HT-29 (cell line): ENCODE results near the gene SLC38A4. TPM values are rescaled to one million over a fixed set of nuclear protein-coding genes. Genes with fewer than 3 reads are reported as not detected.

ENCODE experiments used
- DNase-seq: peaks from one replicate; pipeline ENCODE4 v3.0.0-alpha.2; 2015; ENCODE audit warnings: low spot score
- total RNA-seq: library from RNA; depleted of rRNA; stranded (reverse); fragments of >200 nt; shearing (Covaris generic); gene quantifications from 2 replicates; pipeline ENCODE4 v1.2.3, GENCODE V29; 2014

The SLC38A4 gene
- total RNA-seq, 1 experiment from 2014 or later, result 3.3 TPM

DNA sequence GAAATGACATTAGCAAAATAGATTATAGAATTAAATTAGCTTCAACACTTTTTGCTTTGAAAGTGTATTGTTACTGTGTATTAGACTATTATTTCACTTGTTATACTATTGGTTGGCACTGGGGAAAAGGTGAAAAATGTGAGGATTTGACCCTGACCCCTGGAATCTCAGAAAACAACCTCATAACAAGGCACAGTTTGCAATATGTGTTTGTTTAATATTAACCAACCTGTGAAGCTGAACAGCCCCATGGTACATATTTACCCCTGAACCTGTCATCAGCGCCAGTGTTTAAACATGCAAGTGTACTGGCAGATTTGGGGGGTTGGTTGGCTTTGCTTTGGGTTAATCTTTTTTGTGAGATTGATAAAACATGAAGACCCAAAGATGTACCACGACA, 11.7 kb downstream of the SLC38A4 start:
- no peak for DNase-seq

DNA sequence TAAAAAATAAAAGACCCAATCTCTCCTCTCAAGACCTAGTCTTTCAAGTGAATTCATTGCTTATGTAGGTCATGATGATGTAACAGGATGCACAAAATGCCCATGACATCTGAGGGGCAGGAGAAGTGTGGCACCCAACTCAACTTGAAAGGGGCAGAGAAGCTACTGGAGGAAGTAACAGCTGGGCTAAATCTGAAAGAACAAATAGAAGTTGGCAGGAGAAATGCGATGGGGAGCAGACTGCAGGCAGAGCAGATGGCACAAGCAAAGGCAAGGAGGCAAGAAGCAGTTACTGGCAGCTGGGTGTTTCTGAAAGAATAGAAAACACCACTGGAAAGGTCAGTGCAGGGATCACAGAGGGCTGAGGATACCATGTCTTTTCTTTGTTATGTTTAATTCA, 14.6 kb downstream of the SLC38A4 start:
- DNase-seq, result no peak

DNA sequence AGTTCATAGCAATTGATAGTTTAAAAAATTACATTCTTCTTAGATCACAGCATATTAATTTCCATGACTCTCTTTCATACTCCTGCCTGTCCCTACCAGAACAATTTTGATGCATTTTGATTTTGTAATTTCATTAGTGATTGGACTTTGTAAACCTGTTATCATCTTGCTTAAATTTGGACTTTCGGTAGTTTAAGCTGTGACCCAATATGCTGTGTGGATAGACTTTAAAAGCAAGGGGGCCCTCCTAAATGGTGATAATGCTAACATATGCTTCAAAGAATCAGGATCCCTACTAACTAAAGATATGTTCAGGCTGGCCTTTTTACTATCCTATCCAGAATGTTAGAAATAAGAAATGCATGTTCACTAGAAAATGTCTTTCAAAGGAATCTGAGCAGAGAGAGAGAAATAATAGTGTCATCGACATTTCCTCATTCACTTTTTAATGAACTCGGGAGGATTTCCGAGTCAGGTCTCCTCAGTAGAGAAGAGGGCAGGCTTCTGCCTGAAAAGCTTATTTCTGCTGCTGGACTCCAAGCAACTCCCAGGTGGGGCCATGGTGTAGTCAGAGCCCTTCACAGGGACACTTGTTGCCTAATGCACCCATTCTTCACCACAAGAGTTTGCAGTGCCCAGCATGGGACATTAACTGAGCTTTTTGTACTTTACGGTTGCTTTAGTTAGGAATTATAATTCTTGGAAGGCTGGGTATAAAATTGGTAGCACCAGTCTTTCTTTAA, 16.7 kb downstream of the SLC38A4 start:
- no peak for DNase-seq

- no peak for DNase-seq
Measured at GRCh38 chr12:46808317-46808716, 17.5 kb downstream of the SLC38A4 start.

GRCh38 chr12:46804054-46804453, 21.7 kb downstream of the SLC38A4 start:
- no peak for DNase-seq

DNA sequence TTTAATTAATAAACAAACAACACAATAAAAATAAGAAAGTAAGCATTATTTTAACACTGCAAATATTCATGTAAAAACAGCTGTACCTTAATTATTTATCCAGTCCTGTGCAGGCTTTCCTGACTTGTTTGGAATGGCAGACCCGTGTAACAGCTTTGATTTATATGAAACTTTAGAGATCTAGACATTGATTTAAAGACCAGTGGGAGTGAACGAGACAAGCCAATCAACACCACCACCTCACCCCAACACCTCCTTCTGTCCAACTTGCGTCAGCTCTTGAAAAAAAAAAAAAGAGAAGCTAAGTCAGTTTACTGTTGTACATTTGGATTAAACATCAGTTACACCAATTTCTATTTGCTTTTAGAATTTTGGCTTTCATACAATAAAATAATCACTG, 22.3 kb downstream of the SLC38A4 start:
- DNase-seq, result no peak

DNA sequence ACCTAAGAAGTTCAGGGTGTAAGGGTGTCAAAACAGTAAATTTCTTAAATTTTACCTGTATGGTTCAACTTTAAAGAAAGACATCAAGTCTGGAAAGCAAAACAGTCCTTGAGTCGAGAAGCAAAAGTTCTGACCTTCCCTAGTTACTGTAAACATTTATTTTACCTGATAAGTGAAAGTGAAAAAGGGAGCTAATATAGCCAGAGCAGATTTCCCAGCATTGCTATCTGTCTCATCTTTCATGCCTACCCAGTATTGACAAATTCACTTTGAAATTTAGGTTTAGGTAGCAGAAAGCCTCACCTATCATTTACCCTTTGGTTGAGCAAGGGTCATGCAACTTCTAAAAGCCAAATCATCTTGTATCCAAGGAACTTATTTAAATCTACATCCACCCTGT, 24.5 kb downstream of the SLC38A4 start:
- DNase-seq, result no peak

GRCh38 chr12:46800160-46800559, 25.6 kb downstream of the SLC38A4 start:
- DNase-seq, result no peak

GRCh38 chr12:46798648-46799047, 27.1 kb downstream of the SLC38A4 start:
- no peak for DNase-seq

DNA sequence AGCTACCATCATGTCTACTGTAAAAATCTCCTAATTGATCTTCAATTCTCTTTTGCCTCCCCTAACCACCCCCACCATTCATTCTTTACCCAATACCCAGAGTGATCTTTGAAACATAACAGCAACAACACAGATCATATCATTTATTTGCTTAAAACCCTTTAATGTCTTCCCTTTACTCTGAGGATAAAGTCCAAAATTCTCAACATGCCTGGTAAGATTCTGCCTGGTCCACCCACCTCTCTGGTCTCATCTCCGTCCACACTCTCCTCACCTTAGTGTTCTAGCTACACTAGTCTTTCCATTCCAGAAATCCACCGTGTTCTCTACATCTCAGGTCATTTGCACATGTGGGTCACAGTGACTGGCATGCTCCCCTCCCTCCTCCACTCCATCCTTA, 27.7 kb downstream of the SLC38A4 start:
- no peak for DNase-seq

- no peak for DNase-seq
Measured at GRCh38 chr12:46795988-46796387, 29.8 kb downstream of the SLC38A4 start.

GRCh38 chr12:46794593-46795190, 31.1 kb downstream of the SLC38A4 start:
- DNase-seq, result no peak

DNA sequence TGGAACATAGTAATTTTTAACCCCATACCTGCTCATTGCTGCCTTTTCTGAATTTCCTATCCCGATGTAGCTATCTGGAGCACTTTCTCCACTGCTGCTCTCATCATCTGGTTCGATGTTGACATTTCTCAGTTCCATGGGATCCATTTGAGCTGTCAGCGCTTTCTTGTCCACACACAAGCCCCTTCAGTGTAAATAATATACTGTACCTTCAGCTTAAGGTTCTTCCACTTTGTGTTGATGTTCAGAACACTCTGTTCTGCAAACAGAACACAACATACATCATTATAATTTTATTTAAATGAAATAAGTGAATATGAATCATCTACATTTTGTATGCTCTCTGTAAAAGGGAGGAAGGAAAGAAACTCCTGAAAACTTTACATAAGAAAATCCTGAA, 32.9 kb downstream of the SLC38A4 start:
- no peak for DNase-seq

GRCh38 chr12:46790066-46790465, 35.7 kb downstream of the SLC38A4 start:
- no peak for DNase-seq

GRCh38 chr12:46788072-46788887, 37.5 kb downstream of the SLC38A4 start:
- no peak for DNase-seq

DNA sequence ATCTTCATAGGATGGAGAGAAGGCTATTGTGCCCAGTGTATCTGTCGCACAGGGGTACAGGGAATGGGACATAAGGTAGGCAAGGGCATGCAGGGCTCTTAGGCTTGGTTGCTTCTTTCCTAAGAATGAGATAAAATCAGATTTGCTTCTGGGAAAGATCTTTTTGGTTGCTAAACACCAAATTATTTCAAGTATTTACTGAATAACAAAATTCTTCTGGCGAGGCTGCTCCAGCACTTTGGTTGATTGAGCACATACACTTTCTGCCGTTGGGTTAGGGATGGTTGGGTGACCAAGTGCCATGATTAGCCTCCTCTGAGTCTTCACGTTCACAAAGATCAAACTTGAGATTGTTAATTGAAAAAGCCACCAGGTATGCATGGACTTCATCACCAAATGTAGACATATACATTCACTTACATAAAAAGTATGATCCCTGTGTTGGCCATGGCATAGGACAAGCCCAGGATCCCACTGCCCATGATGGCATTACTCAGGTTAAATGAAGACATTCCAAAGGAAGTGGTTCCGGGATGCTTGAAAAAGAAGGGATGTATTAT, 38.2 kb downstream of the SLC38A4 start:
- DNase-seq, result no peak

DNA sequence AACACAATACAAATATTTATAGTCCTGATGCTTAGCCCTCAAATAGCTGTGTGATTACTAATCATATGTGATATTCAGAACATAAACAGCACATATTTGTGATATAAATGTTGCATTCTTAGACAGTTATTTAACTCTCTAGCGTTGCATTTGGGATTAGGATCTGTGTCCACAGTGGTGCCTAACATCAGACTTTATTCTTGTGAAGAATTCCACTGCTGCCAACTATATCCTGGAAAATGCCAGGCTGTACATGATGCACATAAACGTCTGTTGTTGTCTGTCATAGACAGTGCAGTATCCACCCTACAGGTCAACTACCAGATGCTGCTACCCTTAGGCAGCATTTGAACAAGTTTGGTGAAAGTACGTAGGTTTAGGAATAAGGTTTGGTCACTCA, 39.0 kb downstream of the SLC38A4 start:
- no peak for DNase-seq

DNA sequence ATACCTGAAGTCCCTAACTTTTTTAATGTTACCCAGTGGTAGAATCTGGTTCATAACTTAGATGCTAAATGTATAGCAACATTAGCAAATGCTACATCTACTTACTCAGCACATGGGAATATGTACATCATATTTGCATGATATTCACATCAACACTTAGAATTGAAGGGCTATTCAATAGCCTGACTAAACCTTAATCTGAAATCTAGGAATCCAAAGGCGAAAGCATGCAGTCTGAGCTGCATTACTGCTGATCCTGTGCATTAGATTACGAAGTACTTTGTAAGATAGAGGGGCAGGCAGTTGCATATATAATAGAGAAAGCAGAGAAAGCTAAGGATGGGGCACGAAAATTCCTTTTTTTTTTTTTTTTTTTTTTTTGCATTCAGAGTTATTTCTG, 40.4 kb downstream of the SLC38A4 start:
- DNase-seq, result no peak

- DNase-seq, result no peak
Measured at GRCh38 chr12:46783871-46784270, 41.9 kb downstream of the SLC38A4 start.

- DNase-seq, result no peak
Measured at GRCh38 chr12:46779879-46780278, 45.9 kb downstream of the SLC38A4 start.

DNA sequence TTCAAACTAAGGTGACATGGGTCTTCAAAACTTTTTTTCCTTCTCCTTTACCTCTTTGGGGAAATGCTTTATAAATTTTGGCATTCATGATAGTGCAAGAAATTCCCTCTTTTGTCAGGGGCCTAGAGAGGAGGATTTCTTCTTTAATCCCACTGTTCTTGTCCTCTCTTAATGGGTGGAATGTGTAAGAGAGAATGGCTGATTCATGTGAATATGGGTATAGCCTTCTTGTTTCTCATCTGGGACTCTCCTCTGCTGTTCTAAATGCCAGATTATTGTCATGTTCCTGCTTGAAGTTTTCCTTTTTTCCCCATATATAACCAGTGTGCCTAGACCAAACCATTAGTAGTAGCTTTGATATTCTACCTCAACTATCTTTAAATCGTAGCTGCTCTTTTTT, 46.7 kb downstream of the SLC38A4 start:
- DNase-seq, result no peak

DNA sequence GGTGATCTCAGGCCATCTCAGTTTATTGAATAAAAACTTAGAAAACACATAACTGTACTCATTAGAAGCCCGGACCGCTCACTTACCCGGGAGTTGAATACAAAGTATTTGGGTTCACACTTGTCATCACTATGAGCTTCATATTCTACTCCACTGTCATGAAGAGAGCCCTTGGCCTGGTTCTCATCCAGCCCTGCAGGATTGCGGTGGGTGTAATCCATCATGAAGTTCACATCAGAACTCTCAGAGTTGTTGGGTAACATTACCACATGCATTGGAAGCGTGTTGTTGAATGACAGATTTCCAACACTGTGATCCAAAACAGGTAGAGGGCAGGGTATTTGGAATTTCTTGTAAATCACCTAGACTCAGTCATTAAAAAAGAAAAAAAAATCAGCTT, 47.4 kb downstream of the SLC38A4 start:
- no peak for DNase-seq
